ENCODE data around the gene DBI. TPM values are rescaled to one million over a fixed set of nuclear protein-coding genes. Genes with fewer than 3 reads are reported as not detected.
A peak's percentile ranks its signal among the peaks of the same experiment; 100 is the strongest.

The DBI gene
- total RNA-seq, 1 experiment from 2014 or later = 129 TPM

- Histone ChIP-seq H3K27ac (ENCODE audit: low read depth, low read length) (peak overlapping the region; percentile 9; the same call in 1 of the 2 replicates), H2AFZ (ENCODE audit: low read depth, low read length, poor library complexity, severe bottlenecking) (peak overlapping the region; percentile 80), H3K27me3 (ENCODE audit: insufficient read depth, low read length) (no peaks in the 10 kb centered on the region), H3K79me2 (ENCODE audit: insufficient read depth, low read length) (no peaks in the 10 kb centered on the region), H3K4me2 (ENCODE audit: low read length) (peak overlapping the region; percentile 35), H3K4me1 (ENCODE audit: control insufficient read depth in 1 of 2, insufficient read depth in 2 of 2, low read length in 2 of 2) (peaks cover 22 to 28% of the 10 kb centered on the region in 2 experiments; a peak in 3 of 4 replicates), H3K9me2 (ENCODE audit: insufficient read depth) (no peaks in the 10 kb centered on the region), H3K4me3 (replicated peaks in 1 of 2; ENCODE audit: low read depth in 1 of 2, low read length in 2 of 2) (no peak overlapping the region), H4K20me1 (ENCODE audit: insufficient read depth) (no peaks in the 10 kb centered on the region), H3K36me3 (ENCODE audit: control insufficient read depth in 1 of 2, insufficient read depth in 2 of 2, low read length in 2 of 2) (no peaks in the 10 kb centered on the region), H3K9ac (ENCODE audit: low read length) (no peak overlapping the region), H3K9me3 (ENCODE audit: control insufficient read depth in 1 of 2, insufficient read depth in 1 of 2, low read depth in 1 of 2, low read length in 2 of 2) (no peaks in the 10 kb centered on the region)
- no TSS peak for BruUV-seq (replicated peaks)
- ChIA-PET RAD21 (ENCODE audit: low non-redundant PET in 1 of 2, low total read pairs in 2 of 2, uncharacterized antibody in 2 of 2, unreplicated experiment in 2 of 2) (no interaction called here), POLR2A (interaction anchor here (0.6 to 1.3 kb wide), 2 partner anchors 21 to 197 kb away, joined by 3 to 6 read pairs; partner anchors contain the start of genes C2orf76 and DBI), CTCF (interaction anchor here (1.0 to 1.5 kb wide), 2 partner anchors 89 to 106 kb away, joined by 3 to 9 read pairs; no protein-coding TSS in a partner anchor)
- intact Hi-C loops (cut with micrococcal nuclease) = no loop called here
- ATAC-seq (peak; percentile 63), DNase-seq (ENCODE audit: low read depth, low spot score) (no peak)
- no peak for TF ChIP-seq ELF1 (IDR thresholded peaks at IDR 0.05; ENCODE audit: borderline replicate concordance, low read depth)
- 0 out of 2 replicates have a peak, but pooled peaks have one; percentile 23 for TF ChIP-seq CBX3 (IDR thresholded peaks at IDR 0.05; ENCODE audit: low read depth)
- no peak for TF ChIP-seq TCF7L2 (IDR thresholded peaks at IDR 0.05; ENCODE audit: borderline replicate concordance, extremely low read depth, insufficient read depth, insufficient read length)
- no peak for TF ChIP-seq ZNF274 (IDR thresholded peaks at IDR 0.05; ENCODE audit: low read depth, low read length)
- TF ChIP-seq, protein P1, sequence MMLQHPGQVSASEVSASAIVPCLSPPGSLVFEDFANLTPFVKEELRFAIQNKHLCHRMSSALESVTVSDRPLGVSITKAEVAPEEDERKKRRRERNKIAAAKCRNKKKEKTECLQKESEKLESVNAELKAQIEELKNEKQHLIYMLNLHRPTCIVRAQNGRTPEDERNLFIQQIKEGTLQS (IDR thresholded peaks at IDR 0.05) = no peak
- TF ChIP-seq RAD21 (IDR thresholded peaks at IDR 0.05; ENCODE audit: low read depth) = no peak
- peak; percentile 15; the same call in 1 of the 2 replicates for TF ChIP-seq MAX (IDR thresholded peaks at IDR 0.05)
- TF ChIP-seq EZH2phosphoT487 (IDR thresholded peaks at IDR 0.05; ENCODE audit: borderline replicate concordance) = no peak
- TF ChIP-seq CEBPB (IDR thresholded peaks at IDR 0.05; ENCODE audit: low read depth) = peak; percentile 28; the same call in 1 of the 2 replicates
- peak; percentile 50; the same call in 1 of the 2 replicates for TF ChIP-seq JUND (IDR thresholded peaks at IDR 0.05)
- peak; percentile 36; the same call in 1 of the 2 replicates for TF ChIP-seq SP1 (IDR thresholded peaks at IDR 0.05; ENCODE audit: low read depth)
- no peak for TF ChIP-seq EZH2 (IDR thresholded peaks at IDR 0.05)
- no peak for TF ChIP-seq CTCF (IDR thresholded peaks at IDR 0.05 in 2 of 3, conservative IDR thresholded peaks at IDR 0.05 in 1 of 3; ENCODE audit: borderline replicate concordance in 1 of 3, insufficient read depth in 1 of 3, low read depth in 2 of 3, low read length in 2 of 3)
- no peak for TF ChIP-seq POLR2AphosphoS5 (IDR thresholded peaks at IDR 0.05; ENCODE audit: low read depth, low read length)
- TF ChIP-seq YY1 (IDR thresholded peaks at IDR 0.05; ENCODE audit: extremely low read depth, insufficient replicate concordance, low read depth, low read length) = no peak
- TF ChIP-seq SRF (IDR thresholded peaks at IDR 0.05; ENCODE audit: low read depth) = no peak
- no peak for TF ChIP-seq ZBTB33 (IDR thresholded peaks at IDR 0.05; ENCODE audit: extremely low read depth, insufficient replicate concordance, low read length)
- TF ChIP-seq FOSL1 (IDR thresholded peaks at IDR 0.05; ENCODE audit: low read depth) = peak; percentile 53
- no peak for TF ChIP-seq POLR2A (IDR thresholded peaks at IDR 0.05; ENCODE audit: borderline replicate concordance, extremely low read depth, insufficient read depth, insufficient read length)
Observed at GRCh38 chr2:119387381-119388129, 20.8 kb downstream of the DBI start.

Data from HCT116 (cell line).